GM10266 (cell line): ENCODE results near the gene PLS1.
"Not testable (repeated sequence)": the region's sequence is repeated elsewhere in the genome, so short reads cannot be mapped to it uniquely, and the experiment has no call there.

ENCODE experiments used
- DNase-seq: peaks from one replicate; pipeline ENCODE4 v3.0.0; 2012; ENCODE audit errors: extremely low spot score
- TF ChIP-seq, protein P1 (sequence below): IDR thresholded peaks from 2 replicates; pipeline ENCODE4 v1.5.1; 2012; ENCODE audit warnings: mild to moderate bottlenecking, low read depth; ENCODE audit not compliant: control insufficient read depth, insufficient read depth; ENCODE audit errors: missing control alignments

PLS1 gene

DNA sequence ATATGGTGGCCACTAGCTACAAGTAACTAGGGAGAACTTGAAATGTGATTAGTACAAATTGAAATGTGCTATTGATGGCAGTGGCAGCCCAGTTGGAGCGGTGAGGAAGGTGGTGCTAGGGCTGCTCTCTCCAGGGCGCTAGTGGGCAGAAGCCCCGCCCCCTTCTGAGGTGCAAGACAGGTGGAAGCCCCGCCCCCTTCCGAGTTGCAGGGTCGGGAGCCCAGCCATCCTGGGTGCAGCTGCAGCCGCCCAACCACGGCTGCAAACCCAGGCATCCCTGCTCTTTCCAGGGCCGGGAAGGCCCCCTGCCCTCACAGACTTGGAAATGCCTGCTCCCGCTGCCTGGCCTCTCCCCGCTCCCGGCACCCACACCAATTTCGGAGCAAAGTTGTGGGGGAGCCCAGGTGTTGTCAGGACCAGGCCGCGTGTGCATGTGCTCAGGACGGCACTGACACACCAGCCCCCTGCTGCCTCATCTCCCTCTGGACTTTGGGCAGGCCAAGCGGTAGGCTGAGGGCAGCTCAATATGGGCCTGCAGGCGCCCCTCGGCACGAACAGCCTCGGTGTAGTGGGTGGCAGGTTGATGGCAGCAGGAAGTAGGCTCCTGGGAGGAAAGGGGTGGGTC is 27.7 kb upstream of the PLS1 start:
- TF ChIP-seq, protein P1, sequence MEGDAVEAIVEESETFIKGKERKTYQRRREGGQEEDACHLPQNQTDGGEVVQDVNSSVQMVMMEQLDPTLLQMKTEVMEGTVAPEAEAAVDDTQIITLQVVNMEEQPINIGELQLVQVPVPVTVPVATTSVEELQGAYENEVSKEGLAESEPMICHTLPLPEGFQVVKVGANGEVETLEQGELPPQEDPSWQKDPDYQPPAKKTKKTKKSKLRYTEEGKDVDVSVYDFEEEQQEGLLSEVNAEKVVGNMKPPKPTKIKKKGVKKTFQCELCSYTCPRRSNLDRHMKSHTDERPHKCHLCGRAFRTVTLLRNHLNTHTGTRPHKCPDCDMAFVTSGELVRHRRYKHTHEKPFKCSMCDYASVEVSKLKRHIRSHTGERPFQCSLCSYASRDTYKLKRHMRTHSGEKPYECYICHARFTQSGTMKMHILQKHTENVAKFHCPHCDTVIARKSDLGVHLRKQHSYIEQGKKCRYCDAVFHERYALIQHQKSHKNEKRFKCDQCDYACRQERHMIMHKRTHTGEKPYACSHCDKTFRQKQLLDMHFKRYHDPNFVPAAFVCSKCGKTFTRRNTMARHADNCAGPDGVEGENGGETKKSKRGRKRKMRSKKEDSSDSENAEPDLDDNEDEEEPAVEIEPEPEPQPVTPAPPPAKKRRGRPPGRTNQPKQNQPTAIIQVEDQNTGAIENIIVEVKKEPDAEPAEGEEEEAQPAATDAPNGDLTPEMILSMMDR: no peak
- DNase-seq: no peak

DNA sequence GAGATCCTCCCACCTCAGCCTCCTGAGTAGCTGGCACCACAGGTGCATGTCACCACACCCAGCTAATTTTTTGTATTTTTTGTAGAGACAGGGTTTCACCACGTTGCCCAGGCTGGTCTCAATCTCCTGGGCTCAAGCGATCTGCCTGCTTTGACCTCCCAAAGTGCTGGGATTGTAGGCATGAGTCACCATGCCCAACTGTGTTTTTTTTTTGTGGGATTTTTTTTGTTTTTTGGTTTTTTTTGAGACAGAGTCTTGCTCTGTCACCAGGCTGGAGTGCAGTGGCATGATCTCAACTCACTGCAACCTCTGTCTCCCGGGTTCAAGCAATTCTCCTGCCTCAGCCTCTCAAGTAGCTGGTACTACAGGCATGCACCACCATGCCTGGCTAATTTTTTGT is 26.8 kb upstream of the PLS1 start:
- not testable (repeated sequence) for DNase-seq

DNA sequence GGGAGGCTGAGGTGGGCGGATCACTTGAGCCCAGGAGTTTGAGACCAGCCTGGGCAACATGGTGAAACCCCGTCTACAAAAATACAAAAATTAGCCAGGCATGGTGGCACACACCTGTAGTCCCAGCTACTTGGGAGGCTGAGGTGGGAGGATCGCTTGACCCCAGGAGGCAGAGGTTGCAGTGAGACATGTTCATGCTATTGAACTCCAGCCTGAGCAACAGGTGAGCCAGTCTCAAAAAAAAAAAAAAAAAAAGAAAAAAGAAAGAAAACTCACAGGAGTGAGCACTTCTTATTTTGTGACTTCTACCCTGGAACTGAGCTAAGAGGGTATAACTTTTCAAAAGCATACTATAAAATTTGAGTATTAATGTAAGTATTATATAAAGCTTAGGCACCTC is 22.0 kb upstream of the PLS1 start:
- not testable (repeated sequence) for DNase-seq

DNA sequence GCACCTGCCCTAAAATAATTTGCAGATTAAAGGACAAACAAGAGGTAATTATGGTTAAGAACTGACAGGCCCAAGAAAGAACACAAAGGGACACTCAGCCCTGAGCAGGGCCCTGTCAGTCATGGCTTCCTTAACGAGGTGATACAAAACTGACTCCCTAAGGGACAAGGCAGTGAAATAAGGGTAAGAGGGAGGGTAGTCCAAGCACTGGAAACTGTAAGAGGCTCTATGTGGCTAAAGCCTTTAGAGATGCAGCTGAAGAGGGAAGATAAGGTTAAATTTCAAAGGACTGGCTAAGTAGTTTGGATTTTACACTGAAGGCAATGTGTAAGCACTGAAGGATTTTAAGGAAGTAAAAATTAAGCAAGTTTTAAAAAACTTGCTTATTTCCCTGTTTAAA is 21.5 kb upstream of the PLS1 start:
- no peak for DNase-seq
- TF ChIP-seq, protein P1: no peak

DNA sequence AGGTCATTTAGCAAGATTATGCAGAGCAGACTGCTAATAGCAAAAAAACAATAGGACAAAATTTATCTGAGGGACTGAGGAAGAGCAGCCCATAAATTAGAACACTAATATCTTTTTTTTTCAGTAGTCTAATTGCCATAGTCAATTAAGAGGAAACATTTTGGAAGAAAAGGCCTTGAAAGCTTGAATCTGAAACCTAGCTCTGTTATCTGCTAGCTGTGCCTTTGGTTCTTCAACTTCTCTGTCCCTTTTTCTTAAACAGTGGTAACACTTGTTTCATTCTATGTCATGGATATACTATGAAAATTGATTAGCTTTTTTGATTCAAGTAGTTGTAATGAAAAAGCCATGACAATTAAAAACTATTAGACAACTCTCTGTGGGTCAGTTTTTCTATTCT is 19.4 kb upstream of the PLS1 start:
- no peak for DNase-seq
- TF ChIP-seq, protein P1: no peak

DNA sequence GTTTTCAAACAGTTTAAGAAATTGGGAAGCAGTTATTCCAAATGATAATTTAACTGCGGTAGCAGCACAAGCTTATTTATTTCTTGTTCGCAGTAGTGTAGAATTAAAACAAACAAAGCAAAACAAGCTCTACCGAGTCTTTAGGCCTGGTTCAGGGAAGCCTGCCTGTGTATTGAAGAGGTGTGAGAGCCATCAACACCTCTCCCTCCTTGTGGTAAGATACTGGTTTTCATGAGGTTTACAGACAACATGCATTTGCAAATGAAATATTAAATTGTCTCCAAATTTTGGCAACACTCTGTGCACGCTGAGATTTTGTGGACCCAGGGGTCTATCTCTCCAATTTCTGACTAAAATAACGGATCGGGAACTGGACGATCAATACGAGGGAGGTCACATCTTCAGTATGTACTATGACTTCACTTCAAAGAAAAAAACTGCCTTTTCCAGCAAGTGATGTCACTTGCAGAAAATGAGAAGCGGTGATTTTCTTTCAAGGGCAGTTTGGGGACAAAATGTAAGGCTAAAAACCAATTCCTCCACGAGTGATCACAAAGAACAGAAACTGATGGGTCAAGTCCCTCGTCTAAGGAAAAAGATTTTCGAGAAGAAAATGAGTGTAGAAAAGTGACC is 18.4 kb upstream of the PLS1 start:
- DNase-seq: no peak
- TF ChIP-seq, protein P1: no peak

DNA sequence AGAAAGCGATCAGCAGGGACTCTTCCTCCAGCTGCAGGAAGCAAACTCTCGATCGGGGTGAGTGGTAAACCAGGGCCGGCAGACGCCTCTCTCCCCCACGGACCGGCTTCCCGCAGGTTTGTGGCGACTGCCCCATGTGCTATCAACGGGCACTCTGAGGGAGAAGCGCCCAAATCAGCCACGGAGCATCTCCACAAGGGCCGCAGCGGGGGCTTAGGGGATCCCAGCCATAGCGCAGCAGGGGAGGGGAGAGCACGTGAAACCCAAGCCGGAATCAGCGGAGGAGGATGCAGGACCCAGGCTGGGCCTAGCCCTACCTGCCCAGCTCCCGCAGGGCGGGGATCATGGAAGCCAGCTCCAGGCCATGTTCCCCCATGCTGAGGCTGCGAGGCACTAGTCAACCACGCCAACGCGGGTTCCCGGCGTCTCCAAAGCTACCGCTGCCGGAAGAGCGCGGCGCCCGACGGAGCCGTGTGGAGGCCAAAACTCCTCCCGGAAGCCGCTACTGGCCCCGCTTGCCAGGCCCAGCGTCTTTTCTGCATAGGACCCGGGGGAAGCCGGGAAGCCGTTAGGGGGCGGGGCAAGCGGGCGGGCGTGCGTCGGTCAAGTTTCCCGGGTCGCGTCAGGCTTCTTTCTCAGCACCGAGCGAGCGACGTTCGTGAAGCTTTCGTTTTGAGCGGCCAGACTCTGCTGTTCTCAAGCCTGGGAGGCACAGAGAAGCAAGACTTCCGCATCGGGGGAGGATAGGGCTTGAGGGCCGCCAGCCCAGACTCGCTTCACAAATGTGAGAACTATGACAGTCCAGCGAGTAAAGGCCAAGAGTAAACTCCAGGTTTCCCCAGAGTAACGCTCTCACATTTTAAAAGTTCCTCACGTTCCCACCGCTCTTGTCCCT is 17.6 kb upstream of the PLS1 start, which contains the start of gene ATR:
ATR (minus strand) TSS at position 405 of the 895 bp plus-strand sequence; CDS start at position 376, 29 bp downstream.
- TF ChIP-seq, protein P1: no peak
- DNase-seq: peak; percentile 91

DNA sequence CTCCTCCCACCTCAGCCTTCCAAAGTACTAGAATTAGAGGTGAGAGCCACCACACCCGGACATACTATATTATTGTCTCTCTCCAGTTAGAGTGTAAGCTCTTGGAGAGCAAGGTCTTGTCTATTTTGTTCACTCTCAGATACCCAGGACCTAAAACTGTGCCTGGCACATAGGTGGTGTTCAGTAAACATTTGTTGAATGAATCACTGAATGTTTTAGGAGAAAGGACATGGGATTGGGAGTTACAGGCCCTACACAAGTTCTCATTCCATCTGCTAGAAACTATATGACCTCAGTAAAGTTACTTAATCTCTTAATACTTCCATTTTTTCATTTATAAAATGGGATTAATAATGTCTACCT is 16.2 kb upstream of the PLS1 start:
- DNase-seq: no peak
- TF ChIP-seq, protein P1: no peak

DNA sequence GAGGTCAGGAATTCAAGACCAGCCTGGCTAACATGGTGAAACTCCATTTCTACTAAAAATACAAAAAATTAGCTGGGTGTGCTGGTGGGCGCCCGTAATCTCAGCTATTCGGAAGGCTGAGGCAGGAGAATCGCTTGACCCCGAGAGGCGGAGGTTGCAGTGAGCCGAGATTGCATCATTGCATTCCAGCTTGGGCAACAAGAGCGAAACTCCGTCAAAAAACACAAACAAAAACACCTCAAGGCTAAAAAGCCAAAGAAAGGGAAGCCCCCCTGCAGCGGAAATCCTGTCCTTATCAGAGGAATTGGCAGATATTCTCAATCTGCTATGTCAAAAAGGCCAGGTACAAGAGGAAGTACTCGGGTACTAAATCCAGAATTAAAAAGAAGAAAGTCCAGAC is 15.1 kb upstream of the PLS1 start:
- DNase-seq: not testable (repeated sequence)
